Lung (tissue), 12 donors: ENCODE results near the gene MOB1A. TPM values are rescaled to one million over a fixed set of nuclear protein-coding genes. Genes with fewer than 3 reads are reported as not detected.
A peak's percentile ranks its signal among the peaks of the same experiment; 100 is the strongest.

Source experiments
- ATAC-seq: fragments of 200-7000 bp; cut with Tn5 transposase; one replicate; pipeline ENCODE4 v1.9.1; 2020; ENCODE audit warnings: moderate number of reproducible peaks; ENCODE audit not compliant: insufficient read depth, low FRiP score
- DNase-seq, 3 donors: peaks; one replicate each; pipeline ENCODE4 v3.0.0-alpha.2; 2013 to 2017
- H3K27ac ChIP-seq, 2 donors: one replicate each; pipeline ENCODE4 v1.5.1; 2013; ENCODE audit warnings: mild to moderate bottlenecking in 2 of 2, moderate library complexity in 2 of 2, control low read depth in 1 of 2, inconsistent platforms in 1 of 2, low read depth in 1 of 2, low read length in 1 of 2
- H3K27me3 ChIP-seq, 3 donors: one replicate each; pipeline ENCODE4 v1.5.1; 2013; ENCODE audit warnings: low read length in 2 of 3; ENCODE audit not compliant: control insufficient read depth in 3 of 3, insufficient read depth in 3 of 3
- H3K36me3 ChIP-seq, 4 donors: one replicate each; pipeline ENCODE4 v1.5.1; 2013; ENCODE audit warnings: low read length in 4 of 4, mild to moderate bottlenecking in 1 of 4, moderate library complexity in 1 of 4; ENCODE audit not compliant: control insufficient read depth in 4 of 4, insufficient read depth in 4 of 4
- H3K4me1 ChIP-seq, 5 donors: one replicate each; pipeline ENCODE4 v1.5.1; 2013; ENCODE audit warnings: low read length in 5 of 5, mild to moderate bottlenecking in 2 of 5, moderate library complexity in 1 of 5; ENCODE audit not compliant: control insufficient read depth in 5 of 5, insufficient read depth in 5 of 5
- H3K4me3 ChIP-seq: one replicate; pipeline ENCODE4 v1.5.1; 2013; ENCODE audit warnings: mild to moderate bottlenecking, control low read depth, moderate library complexity
- H3K9ac ChIP-seq, 2 donors: one replicate each; pipeline ENCODE4 v1.5.1; 2013; ENCODE audit warnings: low read length in 2 of 2, control low read depth in 1 of 2; ENCODE audit not compliant: insufficient read depth in 1 of 2
- H3K9me3 ChIP-seq, 4 donors: one replicate each; pipeline ENCODE4 v1.5.1; 2013; ENCODE audit warnings: low read length in 3 of 4, mild to moderate bottlenecking in 1 of 4, moderate library complexity in 1 of 4; ENCODE audit not compliant: control insufficient read depth in 4 of 4, insufficient read depth in 3 of 4
- WGBS, 2 donors: extraction: QIAGEN DNeasy Blood & Tissue Kit; methylation state at CpG; one replicate each; pipeline ENCODE4 v1.1.7; 2013; 5-methylcytosine and 5-hydroxymethylcytosine counted together
- polyA plus RNA-seq, 2 donors: library from polyadenylated mRNA; stranded (reverse); fragments of 200-250 nt; gene quantifications; one replicate each; pipeline ENCODE4 v1.2.1, GENCODE V29; 2013
- total RNA-seq, 2 donors: library from RNA; depleted of rRNA in 1 of 2; stranded (reverse); fragments of >200 nt in 1 of 2; gene quantifications; one replicate each; pipeline ENCODE4 v1.2.1, GENCODE V29; 2014 to 2021
- TF ChIP-seq, protein P1 (sequence below): IDR thresholded peaks from 2 replicates; pipeline ENCODE4 v1.5.1; 2012; ENCODE audit warnings: mild to moderate bottlenecking; ENCODE audit errors: control extremely low read depth, extremely low read depth
- donor health status: control.
- donor health status: control.
- donor health status: Bipolar disorder and iron deficiency.
- donor health status: healthy.
- donor health status: DM: yes; HTN: yes; CAD: no.

MOB1A gene
- total and polyA plus RNA-seq, 4 donors, result 33.4 to 117 (median 81.1) TPM

- ATAC-seq (peak; percentile 54), DNase-seq (no peak)
- Histone ChIP-seq H3K27me3 (no peaks in the 10 kb centered on the region), H3K27ac (peak overlapping the region in 1 of 2 donors; percentile 27), H3K9ac (no peak overlapping the region), H3K4me3 (no peak overlapping the region), H3K36me3 (peaks cover 0 to 20% (median 5%) of the 10 kb centered on the region in 4 donors), H3K4me1 (peaks cover 0 to 12% (median 0%) of the 10 kb centered on the region in 5 donors), H3K9me3 (no peaks in the 10 kb centered on the region)
- WGBS, 2 donors, result 27 to 44% methylated on average over 6 of the region's 6 CpGs
- TF ChIP-seq, protein P1, sequence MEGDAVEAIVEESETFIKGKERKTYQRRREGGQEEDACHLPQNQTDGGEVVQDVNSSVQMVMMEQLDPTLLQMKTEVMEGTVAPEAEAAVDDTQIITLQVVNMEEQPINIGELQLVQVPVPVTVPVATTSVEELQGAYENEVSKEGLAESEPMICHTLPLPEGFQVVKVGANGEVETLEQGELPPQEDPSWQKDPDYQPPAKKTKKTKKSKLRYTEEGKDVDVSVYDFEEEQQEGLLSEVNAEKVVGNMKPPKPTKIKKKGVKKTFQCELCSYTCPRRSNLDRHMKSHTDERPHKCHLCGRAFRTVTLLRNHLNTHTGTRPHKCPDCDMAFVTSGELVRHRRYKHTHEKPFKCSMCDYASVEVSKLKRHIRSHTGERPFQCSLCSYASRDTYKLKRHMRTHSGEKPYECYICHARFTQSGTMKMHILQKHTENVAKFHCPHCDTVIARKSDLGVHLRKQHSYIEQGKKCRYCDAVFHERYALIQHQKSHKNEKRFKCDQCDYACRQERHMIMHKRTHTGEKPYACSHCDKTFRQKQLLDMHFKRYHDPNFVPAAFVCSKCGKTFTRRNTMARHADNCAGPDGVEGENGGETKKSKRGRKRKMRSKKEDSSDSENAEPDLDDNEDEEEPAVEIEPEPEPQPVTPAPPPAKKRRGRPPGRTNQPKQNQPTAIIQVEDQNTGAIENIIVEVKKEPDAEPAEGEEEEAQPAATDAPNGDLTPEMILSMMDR, result no peak
These were observed 27.6 kb upstream of the MOB1A start for GRCh38 chr2:74206180-74206688.

DNA sequence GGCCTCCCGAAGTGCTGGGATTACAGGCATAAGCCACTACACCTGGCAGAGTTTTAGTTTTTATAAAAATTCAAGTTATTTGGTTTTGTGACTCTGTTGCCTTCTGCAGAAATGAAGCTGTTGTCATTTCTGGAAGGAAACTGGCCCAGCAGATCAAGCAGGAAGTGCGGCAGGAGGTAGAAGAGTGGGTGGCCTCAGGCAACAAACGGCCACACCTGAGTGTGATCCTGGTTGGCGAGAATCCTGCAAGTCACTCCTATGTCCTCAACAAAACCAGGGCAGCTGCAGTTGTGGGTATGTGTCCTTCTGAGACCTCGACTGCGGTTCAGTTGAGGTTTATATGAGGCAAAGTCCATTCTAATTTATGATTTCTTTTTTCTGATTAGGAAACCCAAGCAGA lies 26.9 kb upstream of the MOB1A start:
- TF ChIP-seq, protein P1, result no peak
- Histone ChIP-seq H3K9me3 (no peaks in the 10 kb centered on the region), H3K9ac (no peak overlapping the region), H3K36me3 (peaks cover 0 to 17% (median 5%) of the 10 kb centered on the region in 4 donors), H3K27ac (peak overlapping the region in 1 of 2 donors; percentile 53), H3K27me3 (no peaks in the 10 kb centered on the region), H3K4me3 (no peak overlapping the region), H3K4me1 (peaks cover 0 to 12% (median 0%) of the 10 kb centered on the region in 5 donors)
- no peak for ATAC-seq
- no peak for DNase-seq
- WGBS, 2 donors, result 37 to 48% methylated on average over 6 of the region's 6 CpGs

DNA sequence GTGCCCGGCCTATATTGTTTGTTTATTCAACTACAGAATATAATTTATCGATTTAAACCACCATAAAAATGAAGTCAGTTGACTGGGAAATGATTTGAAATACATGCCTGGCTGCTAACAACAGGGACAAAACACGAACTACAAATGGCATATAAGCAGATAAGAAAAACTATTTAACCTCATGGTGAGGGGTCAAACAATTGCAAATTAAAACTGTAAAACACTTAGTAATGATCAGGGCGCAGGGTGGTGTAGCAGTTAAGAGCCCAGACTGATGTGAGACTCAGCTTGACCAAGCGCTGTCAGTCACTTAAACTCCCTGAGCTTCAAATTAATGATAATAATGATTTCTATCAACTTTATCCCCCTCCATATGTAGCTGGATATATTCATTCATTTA lies 26.4 kb upstream of the MOB1A start:
- DNase-seq (no peak), ATAC-seq (no peak)
- Histone ChIP-seq H3K4me1 (peaks cover 0 to 12% (median 1%) of the 10 kb centered on the region in 5 donors), H3K27ac (no peak overlapping the region), H3K9me3 (no peaks in the 10 kb centered on the region), H3K36me3 (peaks cover 0 to 15% (median 5%) of the 10 kb centered on the region in 4 donors), H3K4me3 (no peak overlapping the region), H3K9ac (no peak overlapping the region), H3K27me3 (no peaks in the 10 kb centered on the region)
- TF ChIP-seq, protein P1, result no peak
- 87 to 88% methylated on average over 5 of the region's 5 CpGs for WGBS, 2 donors

DNA sequence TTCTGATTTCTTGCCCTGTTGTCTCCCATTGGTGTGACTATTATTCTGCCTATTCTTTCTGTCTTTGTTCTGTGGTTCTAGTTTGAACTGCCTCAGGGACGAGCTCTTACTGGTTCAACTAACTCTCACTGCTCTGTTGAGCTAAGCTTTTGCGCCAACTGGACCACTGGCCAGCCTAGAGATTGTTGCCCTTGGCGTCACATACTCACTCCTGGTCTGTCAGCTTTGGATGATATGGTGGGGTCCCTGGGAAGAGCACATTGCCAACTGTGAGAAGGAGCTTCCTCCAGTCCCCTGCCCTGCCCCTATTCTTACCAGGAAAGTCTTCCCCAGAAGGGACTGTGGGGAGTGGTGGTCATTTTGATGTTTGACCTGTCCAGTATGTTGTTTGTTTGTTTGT lies 25.8 kb upstream of the MOB1A start:
- Histone ChIP-seq H3K4me1 (peaks cover 0 to 14% (median 4%) of the 10 kb centered on the region in 5 donors), H3K27ac (no peak overlapping the region), H3K4me3 (no peak overlapping the region), H3K9me3 (no peaks in the 10 kb centered on the region), H3K36me3 (peaks cover 0 to 9% (median 3%) of the 10 kb centered on the region in 4 donors), H3K9ac (no peak overlapping the region), H3K27me3 (no peaks in the 10 kb centered on the region)
- 97% methylated on average over 3 of the region's 3 CpGs for WGBS, 2 donors
- no peak for DNase-seq
- TF ChIP-seq, protein P1, result no peak
- no peak for ATAC-seq
